ENCODE data around the gene ZFAND2A.

Gene ZFAND2A

GRCh38 chr7:1127001-1127400, 33.0 kb downstream of the ZFAND2A start:
- TF ChIP-seq MYC (IDR thresholded peaks at IDR 0.05; ENCODE audit: low read depth, low read length) (no peak), POLR2A (IDR thresholded peaks at IDR 0.05; ENCODE audit: extremely low read depth, insufficient read length) (no peak), CTCF (IDR thresholded peaks at IDR 0.05; ENCODE audit: low read depth, low read length) (no peak), MAX (IDR thresholded peaks at IDR 0.05; ENCODE audit: low read depth, low read length) (no peak)
- no peak for DNase-seq (ENCODE audit: low read depth)
- no peak overlapping the region for H3K4me3 ChIP-seq (ENCODE audit: low read depth, low read length)

- no peak for TF ChIP-seq CTCF (IDR thresholded peaks at IDR 0.05; ENCODE audit: low read depth, low read length)
- no peak for TF ChIP-seq MYC (IDR thresholded peaks at IDR 0.05; ENCODE audit: low read depth, low read length)
- no peak for TF ChIP-seq MAX (IDR thresholded peaks at IDR 0.05; ENCODE audit: low read depth, low read length)
- TF ChIP-seq POLR2A (IDR thresholded peaks at IDR 0.05; ENCODE audit: extremely low read depth, insufficient read length) = no peak
- DNase-seq (ENCODE audit: low read depth) = no peak
- no peak overlapping the region for H3K4me3 ChIP-seq (ENCODE audit: low read depth, low read length)
Observed at GRCh38 chr7:1125603-1125969, 34.4 kb downstream of the ZFAND2A start.

- TF ChIP-seq CTCF (IDR thresholded peaks at IDR 0.05; ENCODE audit: low read depth, low read length) = no peak
- no peak for DNase-seq (ENCODE audit: low read depth)
- no peak overlapping the region for H3K4me3 ChIP-seq (ENCODE audit: low read depth, low read length)
Observed at GRCh38 chr7:1124816-1125602, 35.0 kb downstream of the ZFAND2A start.

- no peak for DNase-seq (ENCODE audit: low read depth)
- H3K4me3 ChIP-seq (ENCODE audit: low read depth, low read length) = no peak overlapping the region
- TF ChIP-seq MYC (IDR thresholded peaks at IDR 0.05; ENCODE audit: low read depth, low read length) = no peak
- no peak for TF ChIP-seq MAX (IDR thresholded peaks at IDR 0.05; ENCODE audit: low read depth, low read length)
- TF ChIP-seq POLR2A (IDR thresholded peaks at IDR 0.05; ENCODE audit: extremely low read depth, insufficient read length) = no peak
- no peak for TF ChIP-seq CTCF (IDR thresholded peaks at IDR 0.05; ENCODE audit: low read depth, low read length)
Observed at GRCh38 chr7:1124164-1124563, 35.8 kb downstream of the ZFAND2A start.

- H3K4me3 ChIP-seq (ENCODE audit: low read depth, low read length) = no peak overlapping the region
- no peak for TF ChIP-seq MYC (IDR thresholded peaks at IDR 0.05; ENCODE audit: low read depth, low read length)
- no peak for TF ChIP-seq POLR2A (IDR thresholded peaks at IDR 0.05; ENCODE audit: extremely low read depth, insufficient read length)
- TF ChIP-seq CTCF (IDR thresholded peaks at IDR 0.05; ENCODE audit: low read depth, low read length) = no peak
- no peak for TF ChIP-seq MAX (IDR thresholded peaks at IDR 0.05; ENCODE audit: low read depth, low read length)
- DNase-seq (ENCODE audit: low read depth) = no peak
Observed at GRCh38 chr7:1123715-1124114, 36.3 kb downstream of the ZFAND2A start.
